ENCODE results near the gene PFDN4. TPM values are rescaled to one million over a fixed set of nuclear protein-coding genes. Genes with fewer than 3 reads are reported as not detected.

Gene PFDN4
- total RNA-seq, 4 donors from 2014 or later, result 60.0 to 108 (median 85.1) TPM

DNA sequence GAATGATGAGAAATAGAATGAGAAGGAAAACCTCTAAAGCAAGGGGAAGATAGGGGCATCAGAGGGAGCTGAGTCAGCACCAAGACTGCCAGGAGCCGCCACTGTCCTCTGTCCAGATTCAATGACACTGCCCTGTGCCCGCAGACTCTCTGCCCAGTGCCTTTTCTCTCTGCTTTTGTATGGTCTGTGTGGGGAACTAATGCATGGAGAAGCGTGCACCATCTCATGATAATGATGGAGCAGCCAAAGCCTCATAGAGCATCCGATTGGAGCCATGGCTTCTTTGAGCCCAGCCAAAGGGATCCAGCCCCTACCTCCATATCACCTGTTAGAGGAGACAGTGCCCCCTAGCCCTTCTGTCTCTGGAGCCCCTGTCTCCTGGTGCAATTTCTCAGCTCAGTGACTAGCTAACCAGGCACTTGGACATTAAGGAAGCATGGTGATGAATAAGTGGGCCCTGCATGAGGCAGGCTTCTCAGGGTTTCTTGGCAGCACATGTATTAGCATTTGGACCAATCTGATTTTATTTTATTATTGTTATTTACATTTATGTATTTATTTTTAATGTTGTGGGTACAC lies 6.5 kb upstream of the PFDN4 start:
- no peak for TF ChIP-seq EP300 (IDR thresholded peaks at IDR 0.05)
- TF ChIP-seq POLR2A (IDR thresholded peaks at IDR 0.05), result no peak
- TF ChIP-seq, protein P1, sequence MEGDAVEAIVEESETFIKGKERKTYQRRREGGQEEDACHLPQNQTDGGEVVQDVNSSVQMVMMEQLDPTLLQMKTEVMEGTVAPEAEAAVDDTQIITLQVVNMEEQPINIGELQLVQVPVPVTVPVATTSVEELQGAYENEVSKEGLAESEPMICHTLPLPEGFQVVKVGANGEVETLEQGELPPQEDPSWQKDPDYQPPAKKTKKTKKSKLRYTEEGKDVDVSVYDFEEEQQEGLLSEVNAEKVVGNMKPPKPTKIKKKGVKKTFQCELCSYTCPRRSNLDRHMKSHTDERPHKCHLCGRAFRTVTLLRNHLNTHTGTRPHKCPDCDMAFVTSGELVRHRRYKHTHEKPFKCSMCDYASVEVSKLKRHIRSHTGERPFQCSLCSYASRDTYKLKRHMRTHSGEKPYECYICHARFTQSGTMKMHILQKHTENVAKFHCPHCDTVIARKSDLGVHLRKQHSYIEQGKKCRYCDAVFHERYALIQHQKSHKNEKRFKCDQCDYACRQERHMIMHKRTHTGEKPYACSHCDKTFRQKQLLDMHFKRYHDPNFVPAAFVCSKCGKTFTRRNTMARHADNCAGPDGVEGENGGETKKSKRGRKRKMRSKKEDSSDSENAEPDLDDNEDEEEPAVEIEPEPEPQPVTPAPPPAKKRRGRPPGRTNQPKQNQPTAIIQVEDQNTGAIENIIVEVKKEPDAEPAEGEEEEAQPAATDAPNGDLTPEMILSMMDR (IDR thresholded peaks at IDR 0.05), result no peak
- WGBS, 2 donors, result 79 to 85% methylated on average over 4 of the region's 4 CpGs
- H3K4me1 ChIP-seq, result no peaks in the 10 kb centered on the region
- DNase-seq (ENCODE audit: low spot score in 2 of 2), result no peak
- no peak overlapping the region for H3K27ac ChIP-seq
- no peaks in the 10 kb centered on the region for H3K27me3 ChIP-seq
- no peak overlapping the region for H3K4me3 ChIP-seq
- H3K9me3 ChIP-seq, result no peaks in the 10 kb centered on the region
- no peaks in the 10 kb centered on the region for H3K36me3 ChIP-seq

DNA sequence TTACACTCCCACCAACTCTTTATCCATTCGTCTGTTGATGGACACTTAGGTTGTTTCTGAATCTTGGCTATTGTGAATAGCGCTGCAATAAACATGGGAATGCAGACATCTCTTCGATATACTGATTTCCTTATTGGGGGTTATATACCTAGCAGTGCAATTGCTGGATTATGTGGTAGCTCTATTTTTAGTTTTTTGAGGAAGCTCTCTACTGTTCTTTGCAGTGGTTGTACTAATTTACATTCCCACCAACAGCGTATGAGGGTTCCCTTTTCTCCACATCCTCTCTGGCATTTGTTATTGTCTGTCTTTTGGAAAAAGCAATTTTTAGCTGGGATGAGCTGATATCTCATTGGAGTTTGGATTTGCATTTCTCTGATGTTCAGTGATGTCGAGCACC lies 4.6 kb upstream of the PFDN4 start:
- WGBS, 2 donors, result 73 to 79% methylated on average over 5 of the region's 5 CpGs
- Histone ChIP-seq H3K4me3 (no peak overlapping the region), H3K9me3 (no peaks in the 10 kb centered on the region), H3K36me3 (no peaks in the 10 kb centered on the region), H3K27ac (no peak overlapping the region), H3K4me1 (peaks cover 0 to 3% (median 0%) of the 10 kb centered on the region in 4 donors), H3K27me3 (no peaks in the 10 kb centered on the region)
- DNase-seq (ENCODE audit: low spot score in 2 of 2), result no peak
- TF ChIP-seq, protein P1 (IDR thresholded peaks at IDR 0.05), result no peak
- TF ChIP-seq POLR2A (IDR thresholded peaks at IDR 0.05) (no peak), EP300 (IDR thresholded peaks at IDR 0.05) (no peak)

- no peak for TF ChIP-seq POLR2A (IDR thresholded peaks at IDR 0.05)
- TF ChIP-seq, protein P1 (IDR thresholded peaks at IDR 0.05), result no peak
- no peak for TF ChIP-seq EP300 (IDR thresholded peaks at IDR 0.05)
- H3K4me3 ChIP-seq, result no peak overlapping the region
- no peaks in the 10 kb centered on the region for H3K27me3 ChIP-seq
- no peak for DNase-seq (ENCODE audit: low spot score in 2 of 2)
- no peaks in the 10 kb centered on the region for H3K9me3 ChIP-seq
- WGBS, 2 donors, result 73 to 78% methylated on average over 6 of the region's 6 CpGs
- H3K4me1 ChIP-seq, result peaks cover 0 to 8% (median 2%) of the 10 kb centered on the region in 4 donors
- no peak overlapping the region for H3K27ac ChIP-seq
- H3K36me3 ChIP-seq, result no peaks in the 10 kb centered on the region
Measured at GRCh38 chr20:54204063-54204462, 3.8 kb upstream of the PFDN4 start.

GRCh38 chr20:54204481-54204880 lies 3.4 kb upstream of the PFDN4 start:
- Histone ChIP-seq H3K27ac (no peak overlapping the region), H3K4me3 (no peak overlapping the region), H3K9me3 (no peaks in the 10 kb centered on the region), H3K27me3 (no peaks in the 10 kb centered on the region), H3K36me3 (no peaks in the 10 kb centered on the region), H3K4me1 (peaks cover 0 to 12% (median 4%) of the 10 kb centered on the region in 4 donors)
- TF ChIP-seq, protein P1 (IDR thresholded peaks at IDR 0.05), result no peak
- TF ChIP-seq POLR2A (IDR thresholded peaks at IDR 0.05) (no peak), EP300 (IDR thresholded peaks at IDR 0.05) (no peak)
- WGBS, 2 donors, result 89 to 91% methylated on average over 5 of the region's 5 CpGs
- DNase-seq (ENCODE audit: low spot score in 2 of 2), result no peak

DNA sequence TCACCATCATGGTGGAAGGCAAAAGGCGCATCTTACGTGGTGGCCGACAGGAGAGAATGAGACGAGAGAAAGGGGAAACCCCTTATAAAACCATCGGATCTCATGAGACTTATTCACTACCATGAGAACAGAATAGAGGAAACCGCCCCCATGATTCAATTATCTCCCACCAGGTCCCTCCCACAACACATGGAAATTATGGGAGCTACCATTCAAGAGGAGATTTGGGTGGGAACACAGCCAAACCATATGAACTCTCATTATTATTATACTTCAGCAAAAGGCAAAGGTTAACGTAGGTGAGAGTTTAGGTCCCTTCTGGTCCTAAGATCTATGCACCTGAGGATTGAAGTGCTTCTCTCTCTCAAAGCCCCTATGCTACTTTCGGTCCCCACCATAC lies 2.4 kb upstream of the PFDN4 start:
- 70 to 77% methylated on average over 8 of the region's 8 CpGs for WGBS, 2 donors
- Histone ChIP-seq H3K9me3 (no peaks in the 10 kb centered on the region), H3K4me1 (peaks cover 0 to 22% (median 8%) of the 10 kb centered on the region in 4 donors), H3K27ac (no peak overlapping the region), H3K36me3 (no peaks in the 10 kb centered on the region), H3K27me3 (no peaks in the 10 kb centered on the region), H3K4me3 (no peak overlapping the region)
- no peak for DNase-seq (ENCODE audit: low spot score in 2 of 2)
- TF ChIP-seq POLR2A (IDR thresholded peaks at IDR 0.05) (no peak), EP300 (IDR thresholded peaks at IDR 0.05) (no peak)
- TF ChIP-seq, protein P1 (IDR thresholded peaks at IDR 0.05), result no peak

Data from tibial nerve (tissue), 4 donors.